ENCODE measurements around the gene GOLGA5. TPM values are rescaled to one million over a fixed set of nuclear protein-coding genes. Genes with fewer than 3 reads are reported as not detected.

GOLGA5 gene
- total and polyA plus RNA-seq, 2 donors (not counting 1 experiment from before 2014, with no cell fraction given), result 13.3 to 23.1 TPM

- H2AFZ ChIP-seq (ENCODE audit: insufficient read depth, low read depth, low read length, poor library complexity, severe bottlenecking), result no peak overlapping the region
- peaks cover 0 to 5% of the 10 kb centered on the region in 2 experiments for H3K36me3 ChIP-seq (replicated peaks in 1 of 2; ENCODE audit: control extremely low read depth in 1 of 2, control insufficient read depth in 1 of 2, extremely low read depth in 1 of 2, insufficient read depth in 2 of 2, low read length in 1 of 2)
- no peak overlapping the region for H3K27ac Mint-ChIP-seq
- H3K9ac ChIP-seq (ENCODE audit: low read length), result no peak overlapping the region
- CTCF ChIA-PET, result interaction anchor here (1.4 to 15.2 kb wide), 3 partner anchors 8 to 83 kb away, joined by 3 to 337 read pairs (median 7); no protein-coding TSS in a partner anchor
- H3K4me2 ChIP-seq (replicated peaks; ENCODE audit: low read depth, low read length, poor library complexity, severe bottlenecking), result no peak overlapping the region
- H3K27me3 Mint-ChIP-seq, result no peaks in the 10 kb centered on the region
- H3K9me3 ChIP-seq (ENCODE audit: control extremely low read depth in 1 of 3, control insufficient read depth in 2 of 3, insufficient read depth in 1 of 3, low read length in 2 of 3), result peaks cover 2 to 24% (median 13%) of the 10 kb centered on the region in 3 donors
- peaks cover 19 to 22% of the 10 kb centered on the region in 2 donors for H3K4me1 ChIP-seq (ENCODE audit: control insufficient read depth in 2 of 2, insufficient read depth in 2 of 2, low read length in 2 of 2)
- peak overlapping the region; percentile 83 for H3K4me3 Mint-ChIP-seq
- no peak overlapping the region for H3K4me3 ChIP-seq (ENCODE audit: control extremely low read depth in 1 of 5, extremely low read depth in 1 of 5, insufficient read depth in 1 of 5, low read depth in 2 of 5, low read length in 4 of 5)
- peaks cover 5% of the 10 kb centered on the region for H4K20me1 ChIP-seq (ENCODE audit: control insufficient read depth, insufficient read depth, low read length, poor library complexity, severe bottlenecking)
- WGBS (ENCODE audit: insufficient coverage), result no CpG with 5 or more reads among the region's 4 CpGs
- peaks cover 24% of the 10 kb centered on the region for H3K79me2 ChIP-seq (ENCODE audit: control insufficient read depth, insufficient read depth, low read length)
- ATAC-seq (ENCODE audit: low read depth), result no peak
- H3K27me3 ChIP-seq (replicated peaks in 1 of 4; ENCODE audit: control extremely low read depth in 1 of 4, control insufficient read depth in 3 of 4, insufficient read depth in 4 of 4, low read length in 3 of 4), result no peaks in the 10 kb centered on the region
- POLR2A ChIA-PET, result interaction anchor here (1.0 to 1.6 kb wide), 2 partner anchors 45 to 671 kb away, joined by 3 to 4 read pairs; partner anchors contain the start of genes CPSF2, LGMN and NDUFB1
- DNase-seq, result no peak
- peaks cover 27% of the 10 kb centered on the region for H3K4me1 Mint-ChIP-seq
- peaks cover 10% of the 10 kb centered on the region for H3K9me3 Mint-ChIP-seq (ENCODE audit: insufficient read depth)
- TF ChIP-seq EZH2 (IDR thresholded peaks at IDR 0.05; ENCODE audit: borderline replicate concordance, insufficient read depth, low read depth, low read length, poor library complexity, severe bottlenecking) (no peak), CTCF (IDR thresholded peaks at IDR 0.05) (no peak)
- no peak overlapping the region for H3K27ac ChIP-seq (ENCODE audit: low read length in 2 of 2)
- intact Hi-C loops (cut with micrococcal nuclease), result loop anchor here (2.0 to 10.0 kb wide), 4 partner anchors 18 to 671 kb away; partner anchors contain the start of genes CPSF2, LYSET, MOAP1 and NDUFB1
Measured at GRCh38 chr14:92792885-92793284, 1.2 kb upstream of the GOLGA5 start.

GRCh38 chr14:92794547-92794941 is 439 bp downstream of the GOLGA5 start:
- peak overlapping the region; percentile 80 for H3K27ac Mint-ChIP-seq
- no peak for TF ChIP-seq EZH2 (IDR thresholded peaks at IDR 0.05; ENCODE audit: borderline replicate concordance, insufficient read depth, low read depth, low read length, poor library complexity, severe bottlenecking)
- no peak for TF ChIP-seq CTCF (IDR thresholded peaks at IDR 0.05)
- peak overlapping the region; percentile 84 to 100 (median 97) for H3K4me3 ChIP-seq (ENCODE audit: control extremely low read depth in 1 of 5, extremely low read depth in 1 of 5, insufficient read depth in 1 of 5, low read depth in 2 of 5, low read length in 4 of 5)
- ATAC-seq (ENCODE audit: low read depth) (no peak), DNase-seq (no peak)
- peaks cover 0 to 16% of the 10 kb centered on the region in 2 experiments for H3K36me3 ChIP-seq (replicated peaks in 1 of 2; ENCODE audit: control extremely low read depth in 1 of 2, control insufficient read depth in 1 of 2, extremely low read depth in 1 of 2, insufficient read depth in 2 of 2, low read length in 1 of 2)
- H3K9me3 Mint-ChIP-seq (ENCODE audit: insufficient read depth), result peaks cover 5% of the 10 kb centered on the region
- peaks cover 19 to 22% of the 10 kb centered on the region in 2 donors for H3K4me1 ChIP-seq (ENCODE audit: control insufficient read depth in 2 of 2, insufficient read depth in 2 of 2, low read length in 2 of 2)
- peaks cover 14% of the 10 kb centered on the region for H4K20me1 ChIP-seq (ENCODE audit: control insufficient read depth, insufficient read depth, low read length, poor library complexity, severe bottlenecking)
- CTCF ChIA-PET, result interaction anchor here (0.7 to 15.2 kb wide), 4 partner anchors 10 to 688 kb away, joined by 3 to 337 read pairs (median 5); partner anchors contain the start of gene ATXN3
- H3K4me3 Mint-ChIP-seq, result peak overlapping the region; percentile 83
- H3K79me2 ChIP-seq (ENCODE audit: control insufficient read depth, insufficient read depth, low read length), result peaks cover 34% of the 10 kb centered on the region
- H3K4me2 ChIP-seq (replicated peaks; ENCODE audit: low read depth, low read length, poor library complexity, severe bottlenecking), result peak overlapping the region; percentile 92
- peak overlapping the region; percentile 93 for H3K9ac ChIP-seq (ENCODE audit: low read length)
- intact Hi-C loops (cut with micrococcal nuclease), result loop anchor here (1.0 to 10.0 kb wide), 5 partner anchors 46 to 688 kb away; partner anchors contain the start of genes ATXN3, CPSF2, LGMN and LYSET
- POLR2A ChIA-PET, result interaction anchor here (0.5 to 1.6 kb wide), 5 partner anchors 46 to 755 kb away, joined by 4 to 5 read pairs (median 4); partner anchors contain the start of genes LGMN, LYSET, MOAP1 and TRIP11
- H3K27ac ChIP-seq (ENCODE audit: low read length in 2 of 2), result peak overlapping the region; percentile 70 to 80
- H3K27me3 Mint-ChIP-seq, result no peaks in the 10 kb centered on the region
- WGBS (ENCODE audit: insufficient coverage), result 1% methylated on average over 14 of the region's 20 CpGs
- H3K9me3 ChIP-seq (ENCODE audit: control extremely low read depth in 1 of 3, control insufficient read depth in 2 of 3, insufficient read depth in 1 of 3, low read length in 2 of 3), result peaks cover 2 to 13% (median 11%) of the 10 kb centered on the region in 3 donors
- no peaks in the 10 kb centered on the region for H3K27me3 ChIP-seq (replicated peaks in 1 of 4; ENCODE audit: control extremely low read depth in 1 of 4, control insufficient read depth in 3 of 4, insufficient read depth in 4 of 4, low read length in 3 of 4)
- peak overlapping the region; percentile 81 for H2AFZ ChIP-seq (ENCODE audit: insufficient read depth, low read depth, low read length, poor library complexity, severe bottlenecking)
- peaks cover 30% of the 10 kb centered on the region for H3K4me1 Mint-ChIP-seq
